Activated CD8-positive, alpha-beta memory T cell treated with anti-CD3 and anti-CD28 coated beads for 24 hours (primary cell): ENCODE measurements around the gene CORIN.

Experiments
- DNase-seq: peaks from one replicate; pipeline ENCODE4 v3.0.0-alpha.2; 2020

The CORIN gene

DNA sequence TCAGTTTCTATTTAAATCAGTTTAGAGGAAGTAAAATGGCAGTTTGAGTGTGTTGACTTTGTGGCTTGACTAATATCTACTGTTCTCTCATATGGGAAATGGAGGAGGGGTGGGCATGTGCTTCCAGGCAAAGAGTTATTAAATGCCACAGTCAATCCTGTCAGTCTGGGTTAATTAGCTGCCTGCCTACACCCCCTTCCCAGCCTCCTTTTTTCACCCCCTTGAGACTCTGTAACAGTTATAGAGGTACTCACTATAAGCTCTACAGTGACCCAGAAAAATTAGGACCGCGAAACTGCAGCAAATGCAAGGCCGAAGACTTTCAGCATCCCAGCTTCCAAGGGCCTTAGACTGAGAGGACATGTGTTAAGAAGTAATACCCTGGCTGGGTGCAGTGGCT is 165.2 kb downstream of the CORIN start:
- DNase-seq, result no peak

DNA sequence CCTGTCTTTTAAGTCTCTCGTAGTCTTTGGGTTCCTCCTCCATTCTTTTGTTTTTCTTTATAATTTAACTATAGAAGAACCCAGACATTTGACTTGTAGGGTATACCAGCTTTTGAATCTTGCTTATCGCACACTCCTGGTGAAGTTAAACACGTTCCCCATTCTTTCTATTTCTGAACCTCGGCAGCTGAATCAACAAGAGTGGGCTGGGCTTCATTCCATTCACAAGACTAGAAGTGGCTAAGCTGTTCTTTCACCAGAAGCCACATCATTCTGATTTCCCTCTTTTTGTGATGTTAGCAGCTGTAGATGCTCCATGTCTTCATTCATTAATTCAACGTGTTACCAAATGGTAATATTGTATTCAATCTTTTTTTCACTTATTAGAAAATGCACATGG is 167.9 kb downstream of the CORIN start:
- DNase-seq, result no peak

- DNase-seq, result no peak
Observed at GRCh38 chr4:47668810-47669408, 169.0 kb downstream of the CORIN start.

- DNase-seq, result no peak
Observed at GRCh38 chr4:47668256-47668655, 169.6 kb downstream of the CORIN start.

GRCh38 chr4:47667552-47667951 is 170.3 kb downstream of the CORIN start:
- no peak for DNase-seq

GRCh38 chr4:47664051-47664826 is 173.6 kb downstream of the CORIN start:
- DNase-seq, result no peak

- DNase-seq, result no peak
Observed at GRCh38 chr4:47662975-47663374, 174.9 kb downstream of the CORIN start.

- no peak for DNase-seq
Observed at GRCh38 chr4:47661741-47662140, 176.1 kb downstream of the CORIN start.

- DNase-seq, result no peak
Observed at GRCh38 chr4:47659342-47659741, 178.5 kb downstream of the CORIN start.

DNA sequence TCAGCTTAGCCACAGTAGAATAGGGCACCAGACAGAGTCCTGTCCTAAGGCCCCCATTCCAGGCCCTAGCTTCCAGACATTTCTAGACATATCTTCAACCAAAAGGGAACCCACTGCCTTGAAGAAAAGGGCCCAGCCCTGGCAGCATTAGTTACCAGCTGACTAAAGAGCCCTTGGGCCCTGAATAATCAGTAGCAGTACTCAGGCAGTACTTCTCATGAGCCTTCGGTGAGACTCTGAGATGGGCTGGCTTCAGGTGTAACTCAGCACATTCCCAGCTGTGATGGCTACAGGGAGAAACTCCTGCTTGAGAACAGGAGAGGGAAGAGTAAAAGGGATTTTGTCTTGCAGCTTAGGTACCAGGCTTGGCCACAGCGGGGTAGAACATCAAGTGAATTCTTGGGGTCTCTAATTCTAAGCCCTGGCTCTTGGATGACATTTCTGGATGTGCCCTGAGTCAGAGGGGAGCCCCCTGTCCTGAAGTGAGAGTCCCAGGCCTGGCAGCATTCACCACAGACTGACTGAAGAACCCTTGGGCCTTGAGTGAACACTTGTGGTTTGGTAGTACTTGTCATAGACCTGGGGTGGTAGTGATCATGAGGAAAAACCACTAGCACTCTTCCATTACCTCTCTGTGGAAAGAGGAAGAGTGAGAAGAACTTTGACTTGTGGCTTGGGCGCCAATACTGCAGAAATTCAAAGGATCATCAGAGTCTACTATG is 182.7 kb downstream of the CORIN start:
- DNase-seq, result no peak

DNA sequence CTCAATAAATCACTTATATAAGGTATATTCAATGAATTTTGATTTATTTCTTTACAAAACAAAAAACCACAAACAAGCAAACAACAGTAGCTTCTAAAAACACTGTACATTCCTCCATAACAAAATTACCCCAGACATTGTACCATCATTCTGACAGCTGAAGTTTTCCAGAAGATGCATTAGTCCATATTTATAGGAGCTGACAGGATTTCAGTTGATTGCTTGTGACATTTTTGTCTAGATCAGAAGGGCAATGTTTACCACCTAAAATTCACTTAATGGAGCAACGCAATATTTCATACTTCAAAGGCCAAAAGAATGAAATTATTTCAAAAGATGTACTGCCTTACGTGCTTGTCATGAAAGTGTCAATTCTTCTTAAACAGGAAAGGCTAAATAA is 185.8 kb downstream of the CORIN start:
- DNase-seq, result no peak

GRCh38 chr4:47651231-47651630 is 186.6 kb downstream of the CORIN start:
- no peak for DNase-seq

- no peak for DNase-seq
Observed at GRCh38 chr4:47650584-47651130, 187.2 kb downstream of the CORIN start.

GRCh38 chr4:47647544-47647943 is 190.3 kb downstream of the CORIN start:
- no peak for DNase-seq

DNA sequence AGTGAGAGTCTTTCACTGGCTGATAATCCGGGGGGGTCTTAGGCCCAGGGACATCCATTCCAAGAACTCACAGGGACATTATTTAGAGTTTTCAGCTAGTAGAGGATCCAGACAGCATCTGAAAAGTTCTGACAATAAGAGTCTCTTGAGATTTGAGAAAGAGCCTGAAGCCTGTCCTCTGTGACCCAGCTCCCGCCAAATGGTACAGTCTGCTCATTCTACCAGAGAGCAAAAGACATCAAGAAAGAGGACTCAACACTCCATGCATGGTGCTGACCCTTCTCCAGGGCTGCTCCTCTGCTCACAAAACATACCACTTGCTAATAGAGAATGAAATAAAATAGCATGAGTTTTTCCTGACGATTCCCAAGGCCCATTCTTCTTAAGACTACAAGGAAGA is 190.8 kb downstream of the CORIN start:
- DNase-seq, result no peak

DNA sequence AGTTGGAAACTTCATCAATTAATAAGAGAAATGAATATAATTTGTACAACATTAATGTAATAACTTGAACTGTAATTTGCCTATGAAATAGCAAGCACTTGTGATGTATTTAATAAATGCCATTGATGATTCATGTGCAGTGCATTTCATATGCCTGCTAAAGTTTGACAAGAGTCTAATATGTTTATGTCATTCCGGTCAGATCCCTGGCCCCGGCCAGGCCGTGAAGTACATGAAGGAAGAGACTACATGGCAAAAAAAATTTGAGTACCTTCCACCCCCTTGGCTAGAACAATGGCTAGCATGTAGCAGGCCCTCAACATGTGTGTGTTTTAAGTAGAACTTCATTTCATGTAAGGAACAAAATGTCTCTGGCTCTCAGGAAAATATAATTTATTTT is 191.5 kb downstream of the CORIN start:
- DNase-seq, result no peak

DNA sequence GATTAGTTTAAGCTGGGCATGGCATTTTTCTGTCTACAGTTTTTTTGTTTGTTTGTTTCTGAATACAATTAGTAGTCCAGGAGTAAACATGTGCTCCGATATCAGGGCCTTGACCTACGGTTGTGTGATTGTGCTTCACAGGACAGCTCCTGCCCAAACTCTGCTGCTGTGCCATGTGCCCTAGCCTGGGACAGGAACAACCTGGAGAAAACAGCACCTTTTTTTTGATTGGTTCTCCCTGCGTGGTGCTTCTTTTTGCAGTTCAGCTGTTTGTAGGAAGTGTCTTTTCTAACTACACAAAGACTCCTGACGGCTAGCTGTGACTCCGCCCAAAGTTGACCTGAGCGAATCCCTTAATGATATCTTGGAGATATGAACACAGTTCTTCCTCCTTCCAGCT is 194.0 kb downstream of the CORIN start:
- DNase-seq, result no peak

DNA sequence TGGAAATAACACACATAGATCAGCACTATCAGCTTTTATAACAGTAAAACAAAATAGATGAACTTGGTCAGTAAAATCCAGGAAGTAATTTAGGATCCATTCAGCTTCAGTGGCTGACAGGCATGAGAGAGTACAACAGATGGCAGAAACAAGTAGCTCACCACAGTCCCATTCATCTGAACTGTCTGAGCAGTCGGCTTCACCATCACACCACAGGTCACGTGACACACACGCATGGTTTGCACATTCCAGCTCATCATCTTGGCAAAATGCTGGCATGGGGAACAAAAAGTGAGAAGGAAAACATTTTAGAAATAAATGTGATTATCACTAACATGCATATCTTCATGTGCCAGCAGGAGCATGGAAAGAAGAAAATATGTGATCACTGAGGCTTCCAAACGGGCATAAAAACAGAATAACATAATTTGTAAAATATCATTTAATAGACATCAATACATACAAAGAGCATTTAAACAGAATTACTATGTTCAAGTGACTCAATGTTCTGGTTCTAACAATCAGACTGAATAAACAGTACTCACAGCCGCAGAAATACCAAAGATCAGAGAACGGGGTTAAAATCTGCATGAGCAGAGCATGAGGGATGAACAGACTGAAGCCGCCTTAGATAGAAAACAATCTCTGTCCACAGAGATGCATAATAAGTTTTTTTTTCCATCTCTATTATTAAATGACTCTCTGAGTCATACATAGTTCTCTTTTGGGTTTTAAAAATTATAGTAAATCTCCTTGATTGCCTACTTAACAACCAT is 194.7 kb downstream of the CORIN start:
- DNase-seq, result no peak

DNA sequence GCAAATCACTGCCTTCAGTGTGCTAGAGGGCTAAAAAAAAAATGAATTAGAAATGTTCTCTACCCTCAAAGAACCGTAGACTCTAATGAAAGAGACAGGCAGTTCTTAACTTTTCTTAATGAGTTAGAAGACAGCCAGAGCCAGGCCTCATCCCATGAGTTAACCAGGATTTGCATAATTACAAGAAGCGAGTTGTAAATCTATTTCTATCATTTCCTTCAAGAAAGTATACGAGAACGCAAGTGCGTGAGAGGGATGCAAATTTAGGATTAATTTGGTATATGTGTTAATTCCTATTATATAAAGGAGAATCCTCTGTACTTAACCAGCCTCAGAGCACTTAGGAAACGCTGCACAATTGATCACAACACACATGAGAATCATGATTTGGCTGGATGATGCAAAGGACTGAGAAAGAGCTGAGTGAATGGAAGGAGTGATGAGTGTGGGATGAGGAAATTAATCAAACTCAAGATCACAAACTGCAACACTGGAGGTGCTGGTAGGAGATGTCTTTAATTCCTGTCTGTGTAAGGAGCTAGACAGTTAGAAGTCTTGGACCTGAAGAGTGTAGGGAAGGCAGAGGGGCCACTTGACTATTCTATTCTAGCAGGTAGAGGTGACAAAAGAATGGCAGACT is 195.6 kb downstream of the CORIN start:
- DNase-seq, result no peak

GRCh38 chr4:47641755-47642154 is 196.1 kb downstream of the CORIN start:
- DNase-seq, result no peak

DNA sequence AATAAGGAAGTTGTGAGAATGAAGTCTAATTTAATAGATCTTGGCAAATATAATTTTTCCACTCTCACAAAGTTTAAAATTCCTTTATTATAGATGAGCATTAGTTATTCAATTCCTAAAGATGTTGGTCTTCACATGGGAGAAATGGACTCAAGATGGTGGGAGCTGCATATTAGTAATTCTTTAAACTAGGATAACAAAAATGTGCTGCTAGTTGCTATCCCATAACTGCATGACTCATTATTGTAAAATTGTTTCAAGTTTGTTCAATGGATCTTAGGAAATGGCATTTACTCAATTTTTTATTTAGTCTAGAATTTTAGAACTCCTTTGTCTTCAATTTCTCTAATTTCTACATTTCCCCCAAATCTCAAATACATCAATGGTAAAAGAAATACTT is 197.0 kb downstream of the CORIN start:
- no peak for DNase-seq

GRCh38 chr4:47639531-47639930 is 198.3 kb downstream of the CORIN start:
- DNase-seq, result no peak

GRCh38 chr4:47631161-47631560 is 206.7 kb downstream of the CORIN start:
- DNase-seq, result no peak
